GM21786 (cell line): ENCODE data around the gene TRIP4.
"Not testable (repeated sequence)": the region's sequence is repeated elsewhere in the genome, so short reads cannot be mapped to it uniquely, and the experiment has no call there.

Experiments
- ATAC-seq: cut with Tn5 transposase; IDR thresholded peaks from one replicate; pipeline ENCODE4 v1.9.1; 2021; ENCODE audit not compliant: unreplicated experiment

Gene TRIP4

GRCh38 chr15:64483749-64484148, 96.1 kb downstream of the TRIP4 start:
- no peak for ATAC-seq

- ATAC-seq = no peak
Observed at GRCh38 chr15:64485796-64486195, 98.2 kb downstream of the TRIP4 start.

GRCh38 chr15:64490598-64491259, 103.1 kb downstream of the TRIP4 start:
- ATAC-seq = no peak

GRCh38 chr15:64493641-64494040, 106.0 kb downstream of the TRIP4 start:
- ATAC-seq = no peak

- not testable (repeated sequence) for ATAC-seq
Observed at GRCh38 chr15:64495968-64496367, 108.3 kb downstream of the TRIP4 start.

GRCh38 chr15:64500695-64501395, 113.2 kb downstream of the TRIP4 start:
- ATAC-seq = no peak

GRCh38 chr15:64501396-64501715, 113.7 kb downstream of the TRIP4 start:
- ATAC-seq = no peak

- ATAC-seq = no peak
Observed at GRCh38 chr15:64502151-64502550, 114.5 kb downstream of the TRIP4 start.

GRCh38 chr15:64502551-64502950, 114.9 kb downstream of the TRIP4 start:
- no peak for ATAC-seq

- ATAC-seq = no peak
Observed at GRCh38 chr15:64503197-64503596, 115.6 kb downstream of the TRIP4 start.

GRCh38 chr15:64503640-64504039, 116.0 kb downstream of the TRIP4 start:
- no peak for ATAC-seq
